ENCODE measurements around the gene IFIH1. TPM values are rescaled to one million over a fixed set of nuclear protein-coding genes. Genes with fewer than 3 reads are reported as not detected.

IFIH1 gene
- 5.5 and 8.0 TPM in 2 replicates for total RNA-seq

DNA sequence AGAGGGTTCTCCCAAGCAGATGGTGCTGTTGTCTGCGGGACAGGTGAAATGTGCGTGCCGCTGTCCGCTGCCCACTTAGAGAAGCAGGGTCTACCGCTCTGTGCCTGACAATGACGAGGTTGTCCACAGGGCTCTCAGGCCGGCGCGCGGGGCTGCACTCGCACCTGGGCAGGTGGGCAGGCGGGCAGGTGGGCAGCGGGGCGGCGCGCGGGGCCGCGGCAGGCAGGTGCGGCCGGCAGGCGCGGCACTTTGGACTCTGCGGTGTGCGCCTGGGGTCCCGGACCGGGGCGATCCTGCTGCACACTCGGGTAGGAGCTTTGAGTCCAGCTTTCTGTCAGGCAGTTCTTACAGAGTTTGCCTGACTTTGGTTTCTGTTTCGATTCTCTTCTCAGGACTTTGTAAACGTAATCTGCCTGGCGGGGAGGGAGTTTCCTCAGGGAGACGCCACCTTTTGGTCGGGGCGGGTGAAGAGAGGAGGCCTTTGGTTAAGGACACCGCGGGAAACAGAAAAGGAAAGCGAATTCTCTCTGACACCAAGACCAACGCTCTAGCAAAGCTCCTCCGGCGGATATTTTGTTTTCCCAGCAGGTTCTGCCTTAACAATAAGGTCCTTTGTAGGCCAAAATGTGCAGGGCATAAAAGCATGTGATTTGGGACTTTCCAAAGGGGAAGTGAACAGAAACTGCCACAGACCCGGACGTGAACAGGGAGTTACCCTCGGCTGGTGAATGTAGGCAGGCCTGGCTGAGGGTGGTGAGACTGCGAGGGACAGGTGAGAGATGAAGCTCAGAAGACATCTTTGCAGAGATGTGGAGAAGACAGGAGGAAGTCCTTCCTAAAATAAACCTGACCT is at the start of gene IFIH1:
IFIH1 (minus strand) TSS at position 357 of the 853 bp plus-strand sequence. CDS start 377 bp downstream, outside the sequence.

DNA sequence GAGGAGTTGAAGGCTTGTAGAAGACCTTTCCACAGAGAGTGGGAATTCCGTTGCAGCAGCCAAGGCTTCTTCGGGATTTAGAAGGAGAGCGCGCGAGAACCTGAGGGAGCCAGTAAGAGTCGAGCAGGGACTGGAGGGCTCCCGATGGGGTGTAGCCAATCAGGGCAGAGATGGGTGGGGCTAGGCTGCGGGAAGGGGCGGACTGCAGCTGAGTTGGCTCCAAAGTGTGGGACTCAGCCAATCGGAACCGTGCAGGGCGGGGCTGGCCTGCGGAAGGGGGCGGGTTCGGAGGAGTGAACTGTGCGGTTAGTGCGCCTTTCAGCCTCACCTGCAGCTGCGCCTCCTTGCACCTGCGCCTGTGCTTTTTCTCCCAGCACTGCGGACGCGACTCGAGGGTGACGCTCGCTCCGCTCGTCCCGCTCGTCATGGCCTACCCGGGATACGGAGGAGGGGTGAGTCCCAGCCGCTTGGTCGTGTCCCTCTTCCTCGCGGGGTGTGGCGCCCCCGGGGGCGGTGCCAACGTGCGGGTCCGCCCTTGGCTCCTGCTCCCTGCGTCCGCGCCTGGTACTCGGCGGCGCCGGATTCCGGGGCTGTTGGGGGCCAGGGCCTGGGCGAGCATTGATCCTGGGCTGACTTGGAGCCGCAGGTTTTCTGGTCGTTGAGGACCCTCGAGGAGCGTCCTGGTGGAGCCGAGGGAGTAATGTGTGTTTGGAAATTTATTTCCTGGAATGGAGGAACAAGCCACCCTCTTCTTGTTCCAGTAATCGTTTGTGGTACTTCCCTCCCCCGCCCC is 25.5 kb upstream of the IFIH1 start, which contains the start of gene GCA:
GCA (plus strand) TSS at position 309 of the 793 bp plus-strand sequence; CDS start at position 426, 117 bp downstream.

DNA sequence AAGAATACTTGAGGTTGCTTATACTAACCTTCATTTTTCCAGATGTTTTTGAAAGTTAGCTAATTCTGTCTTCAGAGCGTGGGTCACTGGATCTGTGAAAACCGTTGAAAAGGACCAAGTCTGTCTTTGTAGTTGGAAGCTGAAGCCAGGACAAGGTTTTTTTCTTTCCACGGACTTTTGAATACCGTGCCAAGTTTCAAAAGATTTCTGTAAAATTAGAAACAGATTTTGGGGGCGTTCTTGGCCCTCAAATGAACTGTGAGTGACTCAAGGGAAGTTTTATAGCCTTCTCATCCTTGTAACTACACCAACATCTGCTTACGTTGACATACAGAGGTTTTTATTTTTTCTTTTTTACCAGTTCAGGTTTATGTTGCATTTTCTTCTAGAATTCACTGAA is 75.2 kb downstream of the IFIH1 start, which contains the start of gene FAP:
FAP (minus strand) TSS at position 152 of the 400 bp plus-strand sequence; CDS start at position 34, 118 bp downstream.

Other genes starting within 250 kb of the IFIH1 start
- gene DPP4, start 244.5 kb downstream of the IFIH1 start, total RNA-seq = 88.0 and 110 TPM in 2 replicates
- gene GCG, start 166.4 kb downstream of the IFIH1 start, total RNA-seq = not detected in 2 replicates
- gene FAP, start 75.2 kb downstream of the IFIH1 start, total RNA-seq = 91.9 and 141 TPM in 2 replicates
- 9.5 and 10.6 TPM in 2 replicates for gene GCA, start 25.4 kb upstream of the IFIH1 start, total RNA-seq